Limb (tissue), 2 donors: ENCODE measurements around the gene MTERF2.
"Not testable (repeated sequence)": the region's sequence is repeated elsewhere in the genome, so short reads cannot be mapped to it uniquely, and the experiment has no call there.

Source experiments
- DNase-seq, 2 donors: peaks; one replicate each; pipeline ENCODE4 v3.0.0-alpha.2; 2016; ENCODE audit errors: extremely low spot score in 2 of 2

MTERF2 gene

GRCh38 chr12:106986625-106987389 is at the start of gene MTERF2:
Gene MTERF2, minus strand, starts transcription at chr12:106987146. Its CDS starts 8,432 bp downstream, at chr12:106978714.
- peak; percentile 94 to 96 for DNase-seq

- no peak for DNase-seq
These were observed 48.8 kb upstream of the MTERF2 start for GRCh38 chr12:107035733-107036132.

GRCh38 chr12:107033758-107034739 is 47.1 kb upstream of the MTERF2 start:
- DNase-seq, result no peak

- no peak for DNase-seq
These were observed 45.3 kb upstream of the MTERF2 start for GRCh38 chr12:107032266-107032665.

- DNase-seq, result no peak
These were observed 44.1 kb upstream of the MTERF2 start for GRCh38 chr12:107031061-107031460.

GRCh38 chr12:107029081-107029480 is 42.1 kb upstream of the MTERF2 start:
- DNase-seq, result no peak

DNA sequence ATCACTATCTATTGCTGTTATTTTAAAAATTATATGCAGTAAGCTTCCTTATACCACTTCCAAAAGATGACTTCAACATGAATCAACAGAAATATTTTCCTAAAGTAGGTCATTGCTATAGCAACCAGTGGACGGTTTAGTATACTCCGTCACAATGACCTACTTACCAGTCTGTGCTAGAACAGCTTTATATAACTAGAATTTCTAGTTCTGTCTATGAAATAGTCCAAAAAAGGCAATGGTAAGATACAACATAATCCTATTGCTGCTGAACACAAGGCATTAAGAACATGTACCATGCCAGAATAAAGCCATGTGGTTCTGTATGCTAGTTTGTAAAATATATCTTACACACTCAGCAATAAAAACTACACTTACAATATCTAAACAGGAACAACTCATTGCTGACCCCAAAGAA is 40.7 kb upstream of the MTERF2 start:
- peak in 1 of 2 donors; percentile 92 for DNase-seq

DNA sequence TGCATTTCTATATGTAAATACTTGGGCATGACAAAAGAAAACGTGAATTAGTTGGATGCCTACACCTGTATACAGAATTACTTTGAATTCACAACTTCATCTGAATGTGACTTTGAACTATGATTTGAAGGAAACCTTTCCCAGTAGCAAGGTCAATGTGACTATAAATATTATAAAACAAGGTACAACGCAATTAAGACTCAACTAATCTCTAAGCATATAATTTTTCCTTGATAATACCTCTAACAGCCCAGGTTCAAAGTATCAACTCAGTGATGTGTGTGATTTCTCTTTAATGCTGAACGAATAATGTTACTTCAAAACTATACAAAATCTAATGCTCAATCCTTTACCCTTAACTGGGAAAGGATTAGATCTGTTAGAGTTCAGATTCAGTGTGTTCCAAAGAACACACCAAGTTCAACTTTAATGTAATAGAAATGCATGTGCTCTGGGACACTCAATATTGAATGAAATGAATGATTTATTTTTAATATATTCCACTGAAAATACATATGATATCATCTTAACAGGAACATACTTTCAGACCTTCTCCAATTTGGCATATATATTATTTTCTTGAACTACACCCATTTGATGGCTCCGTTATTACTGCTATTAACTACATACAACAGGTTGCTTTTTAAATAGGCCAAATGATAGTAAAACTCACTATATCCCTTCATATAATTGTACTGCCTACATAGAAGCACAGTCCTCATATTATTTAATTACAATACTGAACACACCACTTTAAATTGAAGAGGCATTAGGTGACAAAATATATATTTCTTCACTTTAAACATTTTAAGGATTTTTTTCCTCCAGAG is 40.1 kb upstream of the MTERF2 start:
- DNase-seq, result peak in 1 of 2 donors; percentile 72

GRCh38 chr12:107026356-107026755 is 39.4 kb upstream of the MTERF2 start:
- DNase-seq, result not testable (repeated sequence)

DNA sequence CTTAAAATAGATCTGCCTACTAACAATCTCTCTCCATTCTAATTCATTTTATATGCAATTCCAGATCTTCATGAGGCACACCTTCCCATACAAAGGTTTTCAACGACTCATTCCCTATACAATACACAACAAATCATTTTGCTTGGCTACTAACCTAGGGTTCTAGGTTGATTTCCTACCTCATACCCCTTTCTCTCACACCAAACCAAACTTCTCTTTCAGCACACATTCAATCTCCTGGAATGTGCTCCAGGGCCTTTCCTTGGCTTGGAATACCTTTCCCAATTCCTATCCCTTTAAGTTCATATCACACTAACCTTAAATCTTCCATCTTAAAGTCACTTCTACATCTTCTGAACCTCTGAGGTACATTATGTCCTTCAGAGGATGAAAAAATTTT is 38.7 kb upstream of the MTERF2 start:
- no peak for DNase-seq

GRCh38 chr12:107019546-107019945 is 32.6 kb upstream of the MTERF2 start:
- no peak for DNase-seq

DNA sequence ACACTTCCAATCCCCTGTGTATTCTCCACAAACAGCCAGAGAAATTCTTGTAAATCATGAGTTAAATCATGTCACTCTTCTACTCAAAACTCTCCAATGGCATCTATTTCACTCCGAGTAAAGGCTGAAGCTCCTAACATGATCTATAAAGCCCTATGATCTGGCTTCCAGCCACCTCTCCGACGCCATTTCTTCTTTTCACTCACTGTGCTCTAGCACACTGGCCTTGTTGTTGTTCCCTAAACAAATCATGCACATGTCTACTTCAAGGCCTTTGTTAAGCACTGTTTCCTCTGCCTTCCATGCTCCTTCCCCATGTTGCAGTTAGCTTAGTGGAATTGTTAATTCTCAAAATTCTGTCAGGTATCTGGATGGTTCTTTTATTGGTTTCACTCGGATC is 30.1 kb upstream of the MTERF2 start:
- DNase-seq, result no peak

DNA sequence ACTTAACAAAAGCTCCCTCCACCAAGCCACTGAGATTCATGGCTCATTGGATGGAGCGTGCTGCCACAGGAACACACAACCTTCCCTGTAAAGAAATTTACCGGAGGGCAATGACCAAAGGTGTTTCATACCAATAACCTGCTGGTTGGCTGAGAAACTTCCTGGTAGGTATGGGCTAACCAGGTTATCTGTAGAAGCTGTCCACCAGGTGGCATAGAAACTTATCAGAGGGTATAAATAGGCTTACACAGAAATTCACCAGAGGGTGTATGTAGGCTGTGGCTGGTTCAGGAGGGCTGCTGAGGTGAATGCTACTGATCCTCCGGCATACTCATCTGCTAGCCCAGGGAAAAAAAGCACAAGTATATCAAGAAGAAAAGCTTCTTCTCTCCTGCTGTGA is 27.1 kb upstream of the MTERF2 start:
- no peak for DNase-seq

- DNase-seq, result no peak
These were observed 25.9 kb upstream of the MTERF2 start for GRCh38 chr12:107012736-107013425.

DNA sequence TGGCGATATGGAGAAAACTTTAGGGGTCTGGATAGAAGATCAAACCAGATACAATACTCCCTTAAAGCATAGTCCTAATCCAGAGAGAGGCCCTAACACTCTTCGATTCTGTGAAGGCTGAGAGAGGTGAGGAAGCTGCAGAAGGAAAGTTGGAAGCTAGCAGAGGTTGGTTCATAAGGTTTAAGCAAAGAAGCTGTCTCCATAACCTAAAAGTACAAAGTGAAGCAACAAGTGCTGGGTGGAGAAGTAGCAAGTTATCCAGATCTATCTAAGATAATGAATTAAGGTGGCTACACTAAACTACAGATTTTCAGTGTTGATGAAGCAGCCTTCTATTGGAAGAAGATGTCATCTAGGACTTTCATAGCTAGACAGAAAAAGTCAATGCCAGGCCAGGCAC is 24.6 kb upstream of the MTERF2 start:
- DNase-seq, result no peak

- DNase-seq, result no peak
These were observed 20.5 kb upstream of the MTERF2 start for GRCh38 chr12:107007411-107007810.

DNA sequence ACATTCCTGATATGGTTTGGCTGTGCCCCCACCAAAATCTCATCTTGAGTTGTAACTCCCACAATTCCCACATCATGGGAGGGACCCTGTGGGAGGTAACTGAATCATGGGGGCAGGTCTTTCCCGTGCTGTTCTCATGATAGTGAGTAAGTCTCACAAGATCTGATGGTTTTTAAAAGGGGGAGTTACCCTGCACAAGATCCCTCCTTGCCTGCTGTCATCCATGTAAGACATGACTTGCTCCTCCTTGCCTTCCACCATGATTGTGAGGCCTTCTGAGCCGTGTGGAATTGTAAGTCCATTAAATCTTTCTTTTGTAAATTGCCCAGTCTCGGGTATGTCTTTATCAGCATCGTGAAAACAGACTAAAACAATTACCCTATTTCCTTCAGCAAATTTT is 15.7 kb upstream of the MTERF2 start:
- not testable (repeated sequence) for DNase-seq

- DNase-seq, result no peak
These were observed 12.5 kb upstream of the MTERF2 start for GRCh38 chr12:106999446-106999845.

GRCh38 chr12:106997916-106998315 is 11.0 kb upstream of the MTERF2 start:
- no peak for DNase-seq

GRCh38 chr12:106996102-106996501 is 9.2 kb upstream of the MTERF2 start:
- DNase-seq, result not testable (repeated sequence)
